Measurements from ENCODE around the gene PMPCA.

DNA sequence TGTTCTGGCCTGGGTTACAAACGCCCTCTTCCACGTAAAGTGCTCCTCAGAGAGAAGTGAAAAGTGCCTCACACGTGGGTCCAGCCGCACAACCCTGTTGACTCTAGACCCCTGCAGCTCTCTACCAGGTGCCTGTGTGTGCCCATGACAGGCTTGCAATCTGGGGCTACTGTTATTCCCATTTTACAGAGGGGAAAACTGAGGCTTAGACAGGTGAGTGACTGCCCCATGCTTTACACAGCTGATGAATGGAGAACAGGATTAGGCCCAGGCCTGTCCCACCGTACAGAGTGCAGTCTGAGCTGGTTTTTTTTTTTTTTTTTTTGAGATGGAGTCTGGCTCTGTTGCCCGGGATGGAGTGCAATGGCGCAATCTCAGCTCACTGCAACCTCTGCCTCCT is 35.3 kb downstream of the PMPCA start:
- TF ChIP-seq EGR1 (IDR thresholded peaks at IDR 0.05; ENCODE audit: low read depth) (no peak), POLR2AphosphoS5 (IDR thresholded peaks at IDR 0.05; ENCODE audit: low read depth, low read length) (no peak), EZH2phosphoT487 (IDR thresholded peaks at IDR 0.05; ENCODE audit: borderline replicate concordance) (no peak), CTCF (IDR thresholded peaks at IDR 0.05 in 2 of 3, conservative IDR thresholded peaks at IDR 0.05 in 1 of 3; ENCODE audit: borderline replicate concordance in 1 of 3, insufficient read depth in 1 of 3, low read depth in 2 of 3, low read length in 2 of 3) (no peak), POLR2A (IDR thresholded peaks at IDR 0.05; ENCODE audit: borderline replicate concordance, extremely low read depth, insufficient read depth, insufficient read length) (no peak), TCF7L2 (IDR thresholded peaks at IDR 0.05; ENCODE audit: borderline replicate concordance, extremely low read depth, insufficient read depth, insufficient read length) (no peak)
- TF ChIP-seq, protein P1, sequence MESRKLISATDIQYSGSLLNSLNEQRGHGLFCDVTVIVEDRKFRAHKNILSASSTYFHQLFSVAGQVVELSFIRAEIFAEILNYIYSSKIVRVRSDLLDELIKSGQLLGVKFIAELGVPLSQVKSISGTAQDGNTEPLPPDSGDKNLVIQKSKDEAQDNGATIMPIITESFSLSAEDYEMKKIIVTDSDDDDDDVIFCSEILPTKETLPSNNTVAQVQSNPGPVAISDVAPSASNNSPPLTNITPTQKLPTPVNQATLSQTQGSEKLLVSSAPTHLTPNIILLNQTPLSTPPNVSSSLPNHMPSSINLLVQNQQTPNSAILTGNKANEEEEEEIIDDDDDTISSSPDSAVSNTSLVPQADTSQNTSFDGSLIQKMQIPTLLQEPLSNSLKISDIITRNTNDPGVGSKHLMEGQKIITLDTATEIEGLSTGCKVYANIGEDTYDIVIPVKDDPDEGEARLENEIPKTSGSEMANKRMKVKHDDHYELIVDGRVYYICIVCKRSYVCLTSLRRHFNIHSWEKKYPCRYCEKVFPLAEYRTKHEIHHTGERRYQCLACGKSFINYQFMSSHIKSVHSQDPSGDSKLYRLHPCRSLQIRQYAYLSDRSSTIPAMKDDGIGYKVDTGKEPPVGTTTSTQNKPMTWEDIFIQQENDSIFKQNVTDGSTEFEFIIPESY (IDR thresholded peaks at IDR 0.05; ENCODE audit: extremely low read depth, insufficient replicate concordance, low read length), result no peak
